HG03575 (cell line): Measurements from ENCODE around the gene SPRY2.

ENCODE experiments used
- ATAC-seq: cut with Tn5 transposase; IDR thresholded peaks from one replicate; pipeline ENCODE4 v1.9.1; 2021; ENCODE audit not compliant: unreplicated experiment, insufficient number of reproducible peaks, low FRiP score; ENCODE audit errors: extremely low read depth

Gene SPRY2

GRCh38 chr13:80329250-80329649, 11.7 kb downstream of the SPRY2 start:
- ATAC-seq: no peak

GRCh38 chr13:80319004-80319403, 21.9 kb downstream of the SPRY2 start:
- ATAC-seq: no peak

- no peak for ATAC-seq
Observed at GRCh38 chr13:80314711-80315653, 25.9 kb downstream of the SPRY2 start.

- no peak for ATAC-seq
Observed at GRCh38 chr13:80313668-80314256, 27.2 kb downstream of the SPRY2 start.

- ATAC-seq: no peak
Observed at GRCh38 chr13:80312967-80313366, 28.0 kb downstream of the SPRY2 start.

- ATAC-seq: no peak
Observed at GRCh38 chr13:80312012-80312704, 28.8 kb downstream of the SPRY2 start.

GRCh38 chr13:80309926-80310325, 31.0 kb downstream of the SPRY2 start:
- ATAC-seq: no peak

GRCh38 chr13:80307401-80307987, 33.4 kb downstream of the SPRY2 start:
- ATAC-seq: no peak

- no peak for ATAC-seq
Observed at GRCh38 chr13:80306337-80306972, 34.5 kb downstream of the SPRY2 start.

- ATAC-seq: no peak
Observed at GRCh38 chr13:80305737-80306136, 35.2 kb downstream of the SPRY2 start.

- ATAC-seq: no peak
Observed at GRCh38 chr13:80303225-80303811, 37.6 kb downstream of the SPRY2 start.

- ATAC-seq: no peak
Observed at GRCh38 chr13:80299046-80299445, 41.9 kb downstream of the SPRY2 start.

GRCh38 chr13:80297503-80297902, 43.4 kb downstream of the SPRY2 start:
- no peak for ATAC-seq

- no peak for ATAC-seq
Observed at GRCh38 chr13:80297094-80297493, 43.8 kb downstream of the SPRY2 start.

GRCh38 chr13:80296638-80297037, 44.3 kb downstream of the SPRY2 start:
- ATAC-seq: no peak

GRCh38 chr13:80290591-80290990, 50.3 kb downstream of the SPRY2 start:
- no peak for ATAC-seq
